RCC 7860 (cell line): Measurements from ENCODE around the gene GADD45GIP1.
"Not testable (repeated sequence)": the region's sequence is repeated elsewhere in the genome, so short reads cannot be mapped to it uniquely, and the experiment has no call there.

Experiments used
- DNase-seq: peaks from one replicate; pipeline ENCODE4 v3.0.0-alpha.2; 2015; ENCODE audit warnings: low spot score
- FAIRE-seq: peaks from 2 replicates; lab custom pipeline; 2012; peaks lifted over from hg19 to GRCh38; lab: Jason Lieb, UNC

Gene GADD45GIP1

DNA sequence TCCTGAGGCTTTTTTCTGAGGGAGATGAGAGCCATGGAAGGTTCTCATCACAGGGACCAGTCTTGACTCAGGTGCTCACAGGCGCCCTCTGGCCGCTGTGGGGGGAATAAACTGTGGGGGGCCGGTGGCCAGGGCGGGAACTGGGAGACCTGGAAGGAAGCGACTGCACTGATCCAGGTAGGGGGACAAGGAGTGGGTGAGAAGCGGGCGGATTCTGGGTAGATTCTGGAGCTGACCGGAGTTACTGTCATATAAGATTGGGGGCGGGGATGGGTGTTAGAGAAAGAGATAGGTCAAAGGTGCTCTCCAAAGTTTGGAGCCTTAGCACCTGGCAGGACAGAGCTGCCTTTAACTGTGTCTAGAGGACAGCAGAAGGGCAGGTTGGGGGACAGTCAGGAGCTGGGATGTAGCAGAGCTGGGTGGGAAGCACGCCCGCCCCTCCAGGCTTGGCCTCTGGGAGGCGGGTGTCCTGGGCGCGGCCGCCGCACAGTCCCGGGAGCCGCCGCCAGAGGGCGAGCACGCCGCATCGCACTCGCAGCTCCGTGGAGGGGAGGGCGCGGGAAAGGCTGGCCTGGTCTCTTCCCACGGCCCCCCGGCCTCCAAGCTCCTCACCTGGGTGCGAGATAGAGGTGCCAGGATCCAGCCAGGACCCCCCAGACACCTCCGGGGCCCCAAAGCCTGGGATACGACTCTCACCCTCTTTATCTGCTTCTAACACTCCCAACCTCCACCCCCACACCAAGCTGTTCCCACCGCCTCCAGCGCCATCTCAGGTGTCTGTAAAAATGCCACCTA lies 8.2 kb upstream of the GADD45GIP1 start:
- FAIRE-seq: no peak
- DNase-seq: peak; percentile 52

DNA sequence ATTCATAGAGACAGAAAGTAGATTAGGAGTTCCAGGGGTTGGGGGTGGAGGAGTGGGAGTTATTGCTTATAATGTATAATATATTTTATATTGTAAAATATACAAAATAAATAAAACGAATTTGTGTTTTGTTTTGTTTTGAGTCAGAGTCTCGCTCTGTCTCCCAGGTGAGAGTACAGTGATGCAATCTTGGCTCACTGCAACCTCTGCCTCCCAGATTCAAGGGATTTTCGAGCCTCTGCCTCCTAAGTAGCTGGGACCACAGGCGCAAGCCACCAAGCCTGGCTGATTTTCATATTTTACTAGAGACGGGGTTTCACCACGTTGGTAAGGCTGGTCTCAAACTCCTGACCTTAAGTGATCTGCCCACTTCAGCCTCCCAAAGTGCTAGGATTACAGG lies 2.5 kb upstream of the GADD45GIP1 start:
- no peak for DNase-seq
- FAIRE-seq: no peak

DNA sequence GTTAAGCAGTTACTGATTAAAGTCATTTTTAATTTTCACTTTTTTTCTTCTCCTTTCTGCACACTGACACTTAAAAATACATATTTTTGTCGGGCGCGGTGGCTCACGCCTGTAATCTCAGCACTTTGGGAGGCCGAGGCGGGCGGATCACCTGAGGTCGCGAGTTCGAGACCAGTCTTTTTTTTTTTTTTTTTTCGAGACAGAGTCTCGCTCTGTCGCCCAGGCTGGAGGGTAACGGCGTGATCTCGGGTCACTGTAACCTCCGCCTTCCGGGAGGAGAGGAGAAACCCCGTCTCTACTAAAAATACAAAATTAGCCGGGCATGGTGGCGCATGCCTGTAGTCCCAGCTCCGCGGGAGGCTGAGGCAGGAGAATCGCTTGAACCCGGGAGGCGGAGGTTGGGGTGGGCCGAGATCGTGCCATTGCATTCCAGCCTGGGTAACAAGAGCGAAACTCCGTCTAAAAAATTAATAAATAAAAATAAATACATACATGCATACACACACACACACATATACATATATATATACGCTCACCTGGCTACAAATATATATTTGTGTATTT lies 448 bp upstream of the GADD45GIP1 start:
- not testable (repeated sequence) for DNase-seq, FAIRE-seq

DNA sequence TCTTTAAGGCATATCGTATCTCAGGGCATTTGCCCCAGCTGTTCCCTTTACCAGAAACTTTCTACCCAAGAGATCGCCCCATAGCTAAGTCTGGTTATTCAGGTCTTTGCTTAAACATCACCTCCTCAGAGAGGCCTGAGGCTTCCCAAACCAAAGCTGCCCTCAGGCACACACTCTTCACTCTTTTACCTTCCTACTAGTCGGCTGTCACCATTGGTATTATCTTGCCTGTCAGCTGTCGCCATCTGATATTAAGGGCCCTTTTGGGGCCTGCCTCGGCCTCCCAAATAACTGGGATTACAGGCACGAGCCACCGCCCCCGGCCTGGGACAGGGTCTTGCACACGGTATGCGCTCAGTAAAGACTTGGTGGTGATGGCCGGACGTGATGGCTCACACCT lies 1.0 kb downstream of the GADD45GIP1 start:
- FAIRE-seq (no peak), DNase-seq (no peak)

DNA sequence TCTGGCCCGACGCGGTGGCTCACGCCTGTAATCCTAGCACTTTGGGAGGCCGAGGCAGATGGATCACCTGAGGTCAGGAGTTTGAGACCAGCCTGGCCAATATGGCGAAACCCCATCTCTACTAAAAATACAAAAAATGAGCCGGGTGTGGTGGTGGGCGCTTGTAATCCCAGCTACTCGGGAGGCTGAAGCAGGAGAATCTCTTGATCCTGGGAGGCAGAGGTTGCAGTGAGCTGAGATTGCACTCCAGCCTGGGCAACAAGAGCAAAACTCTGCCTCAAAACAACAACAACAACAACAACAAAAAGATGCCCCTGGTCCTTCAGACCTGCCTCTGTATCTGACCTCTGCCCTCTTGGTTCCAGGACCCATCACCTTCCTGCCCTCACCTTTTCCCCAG lies 1.4 kb downstream of the GADD45GIP1 start:
- FAIRE-seq, DNase-seq: not testable (repeated sequence)

DNA sequence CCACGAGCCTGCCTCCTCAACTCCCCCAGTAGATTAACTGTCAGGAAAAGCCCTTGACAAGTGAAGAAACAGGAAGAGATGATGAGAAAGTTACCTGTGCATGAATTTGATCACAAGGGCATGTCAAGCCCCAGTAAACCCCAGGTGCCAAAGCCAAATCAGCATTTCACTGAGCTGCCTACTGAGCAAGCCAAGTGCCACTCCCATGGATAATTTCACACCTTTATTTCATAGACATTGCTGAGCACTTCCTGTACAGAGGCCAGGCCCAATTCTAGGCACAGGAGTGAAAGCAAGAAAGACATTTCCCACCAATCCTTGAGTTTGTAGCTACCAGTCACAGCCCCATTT lies 2.4 kb downstream of the GADD45GIP1 start:
- DNase-seq: no peak
- FAIRE-seq: no peak

DNA sequence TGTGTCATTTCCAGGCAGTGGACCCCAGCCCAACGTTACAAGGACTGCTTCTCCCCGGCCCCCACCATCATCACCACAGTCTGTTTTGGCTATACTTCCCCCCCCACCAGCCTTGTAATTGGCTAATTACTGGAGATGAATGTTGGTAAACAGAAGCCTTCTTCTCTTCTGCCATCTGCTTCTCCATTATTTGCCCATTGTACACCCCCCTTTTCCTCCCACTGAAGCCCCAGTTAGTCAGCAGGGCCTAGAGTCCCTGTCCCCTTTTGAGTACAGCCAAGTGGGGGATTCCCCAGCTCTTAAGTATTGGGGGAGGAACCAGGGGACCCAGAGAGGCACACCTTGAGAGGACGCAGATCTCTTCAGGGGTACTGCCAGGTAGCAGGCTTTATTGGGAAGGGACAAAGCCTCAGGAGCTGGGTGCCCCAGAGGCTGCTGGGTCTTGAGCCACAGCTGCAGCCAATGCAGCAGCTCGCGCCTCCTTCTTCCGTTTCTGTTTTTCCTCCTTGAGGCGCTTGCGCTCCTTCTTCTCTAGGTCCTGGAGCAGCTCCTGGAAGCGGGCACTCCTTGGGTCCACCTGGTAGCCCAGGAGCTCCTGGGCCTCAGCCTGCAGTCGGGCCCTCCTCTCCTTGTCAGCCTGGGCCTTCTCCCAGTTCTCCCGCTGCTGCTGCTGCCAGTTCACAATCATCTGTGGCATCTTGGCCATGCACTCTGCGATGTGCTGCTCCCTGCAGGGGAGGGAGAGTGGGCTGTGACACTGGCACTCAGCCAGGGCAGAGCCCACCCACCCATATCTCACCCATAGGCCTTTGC lies 3.0 kb downstream of the GADD45GIP1 start:
- FAIRE-seq (no peak), DNase-seq (no peak)

DNA sequence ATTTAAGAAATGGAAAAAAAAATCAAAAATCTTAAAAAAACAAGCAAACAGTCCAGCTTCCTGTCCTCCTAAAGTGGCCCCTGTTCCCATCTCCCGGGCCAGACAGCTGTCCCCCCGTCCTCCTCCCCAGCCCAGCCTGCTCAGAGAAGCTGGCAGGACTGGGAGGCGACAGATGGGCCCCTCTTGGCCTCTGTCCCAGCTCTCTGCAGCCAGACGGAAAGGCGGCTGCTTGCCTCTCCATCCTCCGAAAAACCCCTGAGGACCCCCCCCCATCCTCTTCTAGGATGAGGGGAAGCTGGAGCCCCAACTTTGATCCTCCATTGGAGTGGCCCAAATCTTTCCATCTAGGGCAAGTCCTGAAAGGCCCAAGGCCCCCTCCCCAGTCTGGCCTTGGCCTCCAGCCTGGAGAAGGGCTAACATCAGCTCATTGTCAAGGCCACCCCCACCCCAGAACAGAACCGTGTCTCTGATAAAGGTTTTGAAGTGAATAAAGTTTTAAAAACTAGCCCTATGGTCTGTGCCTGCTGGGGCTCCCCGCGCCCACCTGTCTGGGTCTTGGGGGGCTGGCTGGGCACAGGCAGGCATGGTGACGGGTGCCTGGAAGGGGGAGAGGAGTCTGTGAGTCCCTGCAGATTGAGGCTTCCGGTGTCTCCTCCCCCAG lies 3.8 kb downstream of the GADD45GIP1 start:
- FAIRE-seq: no peak
- DNase-seq: no peak

DNA sequence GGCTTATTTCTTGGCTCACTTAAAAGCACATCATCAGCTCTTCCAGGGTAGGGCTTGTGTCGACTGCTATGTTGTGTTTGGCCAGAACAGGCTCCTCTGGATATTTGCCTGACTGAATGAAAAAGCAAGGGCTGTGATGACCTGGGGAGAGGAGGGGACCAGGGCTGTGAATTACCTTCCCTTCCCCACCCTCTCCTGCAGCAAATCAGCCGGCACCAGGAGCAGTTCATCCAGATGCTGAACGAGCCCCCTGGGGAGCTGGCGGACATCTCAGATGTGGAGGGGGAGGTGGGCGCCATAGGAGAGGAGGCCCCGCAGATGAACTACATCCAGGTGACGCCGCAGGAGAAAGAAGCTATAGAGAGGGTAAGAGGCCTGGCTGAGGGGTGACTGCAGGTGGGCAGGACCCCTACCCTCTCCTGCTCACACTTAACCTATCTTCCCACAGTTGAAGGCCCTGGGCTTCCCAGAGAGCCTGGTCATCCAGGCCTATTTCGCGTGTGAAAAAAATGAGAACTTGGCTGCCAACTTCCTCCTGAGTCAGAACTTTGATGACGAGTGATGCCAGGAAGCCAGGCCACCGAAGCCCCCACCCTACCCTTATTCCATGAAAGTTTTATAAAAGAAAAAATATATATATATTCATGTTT lies 4.4 kb downstream of the GADD45GIP1 start:
- no peak for DNase-seq
- FAIRE-seq: no peak

DNA sequence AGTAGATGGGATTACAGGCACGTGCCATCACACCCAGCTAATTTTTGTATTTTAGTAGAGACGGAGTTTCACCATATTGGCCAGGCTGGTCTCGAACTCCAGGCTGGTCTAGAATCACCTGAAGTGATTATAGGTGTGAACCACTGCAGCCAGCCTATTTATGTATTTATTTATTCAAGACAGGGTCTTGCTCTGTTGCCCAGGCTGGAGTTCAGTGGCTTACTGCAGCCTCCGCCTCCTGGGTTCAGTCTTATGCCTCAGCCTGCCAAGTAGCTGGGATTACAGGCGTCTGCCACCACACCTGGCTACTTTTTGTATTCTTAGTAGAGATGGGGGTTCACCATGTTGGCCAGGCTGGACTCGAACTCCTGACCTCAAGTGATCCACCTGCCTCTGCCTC lies 5.0 kb downstream of the GADD45GIP1 start:
- DNase-seq, FAIRE-seq: not testable (repeated sequence)

DNA sequence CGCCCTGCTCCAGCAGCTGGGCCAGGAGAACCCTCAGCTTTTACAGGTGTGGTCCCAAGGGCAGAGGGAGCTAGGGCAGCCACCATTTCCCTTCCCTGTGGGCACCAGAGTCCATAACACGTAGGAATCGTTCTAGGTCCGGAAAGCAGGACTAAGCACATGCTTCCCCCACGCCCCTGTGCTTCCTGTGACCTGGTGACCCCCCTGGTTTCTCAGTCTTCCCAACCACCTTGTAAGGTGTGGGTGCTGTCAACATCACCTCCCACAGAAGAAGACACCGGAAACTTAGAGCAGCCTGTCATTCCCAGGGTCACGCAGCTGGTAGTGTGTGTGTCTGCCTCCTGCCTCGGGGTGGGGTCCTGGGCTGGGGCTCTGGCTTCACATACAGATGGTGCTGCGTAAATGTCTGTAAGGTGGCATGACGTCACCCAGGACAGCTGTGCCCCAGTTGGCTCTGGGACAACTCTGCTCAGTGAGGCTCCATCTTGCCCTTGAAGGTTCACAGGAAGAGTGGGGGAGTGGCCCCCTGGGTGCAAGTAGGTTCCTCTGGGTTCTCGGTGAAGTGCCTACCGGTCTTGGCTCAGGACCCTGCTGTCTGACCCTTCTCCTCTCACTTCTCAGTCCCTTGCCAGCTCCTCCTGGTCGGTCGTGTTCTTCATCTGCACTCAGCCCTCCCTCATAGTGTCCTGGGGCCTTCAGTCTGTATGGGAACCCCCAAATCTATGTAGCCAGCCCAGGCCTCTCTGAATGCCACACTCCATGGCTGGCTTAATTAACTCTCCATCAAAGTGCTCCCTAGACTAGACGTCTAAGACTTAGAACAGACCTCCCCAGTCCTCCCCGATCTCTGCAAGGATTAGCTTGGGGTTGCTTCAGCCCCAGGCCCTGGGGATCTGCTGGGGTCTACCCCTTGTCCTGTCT lies 7.4 kb downstream of the GADD45GIP1 start:
- FAIRE-seq (no peak), DNase-seq (no peak)

DNA sequence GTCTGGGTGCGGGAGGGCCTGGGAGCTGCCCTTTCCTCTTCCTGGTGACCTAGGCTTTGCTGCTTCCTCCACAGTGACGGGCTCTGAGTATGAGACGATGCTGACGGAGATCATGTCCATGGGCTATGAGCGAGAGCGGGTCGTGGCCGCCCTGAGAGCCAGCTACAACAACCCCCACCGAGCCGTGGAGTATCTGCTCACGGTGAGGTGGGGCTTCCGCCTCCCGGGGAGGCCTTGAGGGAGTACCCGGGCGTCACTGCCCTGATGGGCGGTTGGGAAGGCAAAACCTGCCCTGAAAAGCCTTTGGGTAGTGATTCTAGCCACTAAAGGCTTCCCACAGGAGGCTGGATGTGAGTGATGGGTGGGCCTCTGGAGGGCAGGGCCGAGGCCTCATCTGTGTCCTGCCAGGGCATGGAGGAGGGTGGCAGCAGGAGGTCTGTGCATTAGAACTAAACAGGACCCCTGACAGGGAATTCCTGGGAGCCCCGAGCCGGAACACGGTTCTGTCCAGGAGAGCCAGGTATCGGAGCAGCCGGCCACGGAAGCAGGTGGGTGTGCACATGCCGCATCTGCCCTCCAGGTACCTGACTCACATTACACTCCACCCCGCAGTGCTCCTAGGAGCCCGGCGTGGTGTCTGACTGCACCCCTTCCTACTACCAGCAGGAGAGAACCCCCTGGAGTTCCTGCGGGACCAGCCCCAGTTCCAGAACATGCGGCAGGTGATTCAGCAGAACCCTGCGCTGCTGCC lies 8.2 kb downstream of the GADD45GIP1 start:
- no peak for DNase-seq

DNA sequence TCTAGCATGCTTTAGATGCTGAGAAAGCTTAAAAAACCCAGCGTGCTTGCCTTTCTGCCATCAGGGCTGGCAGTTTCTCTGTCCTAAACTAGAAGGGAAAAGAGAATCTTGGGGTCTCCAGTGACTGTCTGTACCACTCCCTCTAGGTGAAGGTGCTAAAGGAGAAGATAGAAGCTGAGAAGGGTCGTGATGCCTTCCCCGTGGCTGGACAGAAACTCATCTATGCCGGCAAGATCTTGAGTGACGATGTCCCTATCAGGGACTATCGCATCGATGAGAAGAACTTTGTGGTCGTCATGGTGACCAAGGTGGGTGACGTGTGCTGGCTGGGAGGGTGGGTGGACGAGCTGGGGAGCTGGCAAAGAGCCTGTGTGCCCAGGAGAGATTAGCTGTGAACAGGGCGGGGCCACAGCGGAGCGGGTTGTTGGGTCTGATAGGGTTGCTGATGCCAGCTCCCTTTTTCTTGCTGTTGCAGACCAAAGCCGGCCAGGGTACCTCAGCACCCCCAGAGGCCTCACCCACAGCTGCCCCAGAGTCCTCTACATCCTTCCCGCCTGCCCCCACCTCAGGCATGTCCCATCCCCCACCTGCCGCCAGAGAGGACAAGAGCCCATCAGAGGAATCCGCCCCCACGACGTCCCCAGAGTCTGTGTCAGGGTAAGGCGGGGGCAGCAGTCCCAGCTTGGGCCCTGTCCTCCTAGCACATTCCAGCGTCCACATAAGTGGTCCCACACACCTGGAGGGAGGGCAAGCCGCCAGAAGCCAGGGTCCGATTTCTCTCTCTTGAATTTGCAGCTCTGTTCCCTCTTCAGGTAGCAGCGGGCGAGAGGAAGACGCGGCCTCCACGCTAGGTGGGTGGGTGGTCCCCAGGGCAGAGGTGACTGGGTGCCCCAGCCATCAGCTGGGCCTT lies 9.1 kb downstream of the GADD45GIP1 start:
- DNase-seq: no peak
- no peak for FAIRE-seq

More for the DNA sequence above, 8.2 kb downstream of the GADD45GIP1 start:
- FAIRE-seq: no peak

DNA sequence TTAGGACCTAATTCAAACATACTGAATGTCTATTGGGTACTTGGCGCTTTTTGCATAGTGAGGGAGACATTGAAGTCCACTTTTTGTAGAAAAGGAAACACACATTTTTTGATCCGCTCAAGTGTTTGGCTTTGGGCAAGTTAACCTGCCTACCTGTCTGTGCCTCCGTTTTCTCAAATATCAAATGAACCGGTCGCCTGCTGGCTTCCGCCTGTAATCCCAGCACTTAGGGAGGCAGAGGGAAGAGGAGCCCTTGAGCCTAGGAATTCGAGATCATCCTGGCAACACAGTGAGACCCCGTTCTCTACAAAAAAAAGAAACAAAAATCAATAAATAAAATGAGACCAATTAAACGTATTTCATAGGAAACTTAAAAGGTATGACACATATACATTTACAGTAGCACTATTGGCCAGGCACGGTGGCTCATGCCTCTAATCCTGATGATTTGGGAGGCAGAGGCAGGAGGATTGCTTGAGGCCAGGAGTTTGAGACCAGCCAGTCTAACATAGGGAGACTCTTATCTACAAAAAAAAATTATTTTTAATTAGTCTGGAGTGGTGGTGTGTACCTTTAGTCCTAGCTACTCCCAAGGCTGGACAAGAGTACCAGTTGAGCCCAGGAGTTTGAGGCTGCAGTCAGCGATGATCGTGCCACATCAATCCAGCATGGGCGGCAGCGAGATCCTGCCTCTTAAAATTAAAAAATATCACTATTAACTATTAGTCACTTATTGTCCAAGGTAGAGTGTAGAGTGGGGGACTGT lies 10.1 kb downstream of the GADD45GIP1 start:
- DNase-seq: no peak
- no peak for FAIRE-seq

DNA sequence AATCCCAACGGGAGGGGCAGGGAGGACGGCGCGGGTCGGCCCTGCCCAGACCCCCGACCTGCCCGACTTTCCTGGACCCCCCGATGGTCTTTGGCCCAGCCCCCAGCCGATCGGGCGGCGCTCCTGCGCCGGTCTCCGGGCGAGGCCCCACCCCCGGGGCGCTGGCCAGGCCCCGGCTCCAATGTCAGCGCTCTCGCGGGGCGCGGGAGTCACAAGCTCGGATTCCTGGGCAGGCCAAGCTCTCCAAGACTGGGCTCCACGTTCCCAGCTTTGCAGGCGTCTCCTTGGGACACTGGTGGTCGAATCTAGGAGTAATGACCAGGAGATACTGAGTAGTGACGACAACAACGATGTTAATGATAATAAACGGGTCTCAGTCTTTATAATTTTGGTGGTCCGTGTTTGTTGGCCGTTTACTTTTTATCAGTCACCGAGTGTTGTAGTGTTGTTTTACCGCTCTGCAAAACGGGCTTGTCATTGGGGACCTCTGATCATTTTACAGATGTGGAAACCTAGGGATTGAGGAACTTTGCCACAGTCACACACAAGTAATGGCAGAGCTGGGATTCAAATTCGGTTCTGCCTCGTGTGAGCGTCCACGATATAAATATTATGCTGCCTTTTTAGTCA lies 10.8 kb downstream of the GADD45GIP1 start:
- FAIRE-seq (no peak), DNase-seq (peak; percentile 64)

DNA sequence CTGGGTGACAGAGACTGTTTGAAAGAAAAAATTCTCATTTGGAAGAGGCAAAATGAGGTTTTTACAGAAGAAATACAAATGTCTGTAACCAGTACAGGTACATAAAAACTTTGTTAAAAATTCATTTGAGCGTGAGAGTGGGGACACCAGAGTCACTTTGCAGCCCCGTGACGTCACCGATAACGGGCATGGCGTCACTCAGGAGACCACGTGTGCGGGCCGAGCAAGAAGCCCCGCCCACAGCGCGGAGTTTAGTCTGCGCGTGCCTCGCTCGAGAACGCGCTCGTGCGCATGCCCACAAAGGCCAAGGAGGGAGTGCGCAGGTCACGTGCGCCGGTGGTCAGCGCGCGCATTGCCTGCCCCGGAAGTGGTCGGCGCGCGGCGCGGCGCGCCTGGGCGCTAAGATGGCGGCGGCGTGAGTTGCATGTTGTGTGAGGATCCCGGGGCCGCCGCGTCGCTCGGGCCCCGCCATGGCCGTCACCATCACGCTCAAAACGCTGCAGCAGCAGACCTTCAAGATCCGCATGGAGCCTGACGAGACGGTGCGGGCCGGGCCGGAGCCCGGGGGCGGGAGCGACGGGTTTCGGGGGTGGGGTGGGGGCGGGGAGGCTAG lies 11.4 kb downstream of the GADD45GIP1 start, which contains the start of gene RAD23A:
RAD23A (plus strand) TSS at position 384 of the 613 bp plus-strand sequence; CDS start at position 471, 87 bp downstream.
- FAIRE-seq: peak; percentile 28
- DNase-seq: peak; percentile 92
